ENCODE data around the gene ZNF888. TPM values are rescaled to one million over a fixed set of nuclear protein-coding genes. Genes with fewer than 3 reads are reported as not detected.
A peak's percentile ranks its signal among the peaks of the same experiment; 100 is the strongest.

ZNF888 gene
- total and polyA plus RNA-seq, 9 of the 15 experiments (the other 6 are each of a cell fraction or from before 2014, with no cell fraction given), result 1.6 to 13.3 (median 9.9) TPM

GRCh38 chr19:52917531-52917930, 5.7 kb downstream of the ZNF888 start:
- no peak overlapping the region for H3K27ac ChIP-seq (ENCODE audit: extremely low read depth, low read depth, low read length)
- intact Hi-C loops (cut with micrococcal nuclease), result no loop called here
- no peak overlapping the region for H3K9ac ChIP-seq (ENCODE audit: insufficient read depth in 1 of 2, low read depth in 2 of 2, low read length in 2 of 2)
- no peaks in the 10 kb centered on the region for H3K9me1 ChIP-seq (ENCODE audit: control insufficient read depth, insufficient read depth, low read length)
- no peaks in the 10 kb centered on the region for H3K27me3 ChIP-seq (ENCODE audit: control insufficient read depth in 2 of 2, insufficient read depth in 2 of 2, low read length in 2 of 2)
- H3K79me2 ChIP-seq (ENCODE audit: control insufficient read depth, insufficient read depth, low read length), result peaks cover 32% of the 10 kb centered on the region
- no peaks in the 10 kb centered on the region for H4K20me1 ChIP-seq (replicated peaks; ENCODE audit: control insufficient read depth, insufficient read depth, low read length)
- TF ChIP-seq NR3C1 (CRISPR knock-in tag; IDR thresholded peaks at IDR 0.05) (no peak), BRCA1 (IDR thresholded peaks at IDR 0.05) (no peak), BRCA1 (CRISPR knock-in tag; IDR thresholded peaks at IDR 0.05) (no peak), ZMIZ1 (IDR thresholded peaks at IDR 0.05; ENCODE audit: low read depth in 2 of 2, low read length in 2 of 2) (no peak), KDM1A (IDR thresholded peaks at IDR 0.05) (no peak), HOXB6 (CRISPR knock-in tag; IDR thresholded peaks at IDR 0.05; ENCODE audit: borderline replicate concordance) (no peak), NFE2 (IDR thresholded peaks at IDR 0.05; ENCODE audit: low read depth) (no peak), RNF2 (IDR thresholded peaks at IDR 0.05) (no peak), ZBTB33 (CRISPR knock-in tag; IDR thresholded peaks at IDR 0.05) (no peak), FOXP1 (CRISPR knock-in tag; IDR thresholded peaks at IDR 0.05) (no peak), HDAC3 (IDR thresholded peaks at IDR 0.05; ENCODE audit: borderline replicate concordance, partially characterized antibody) (no peak), HSF4 (CRISPR knock-in tag; IDR thresholded peaks at IDR 0.05; ENCODE audit: borderline replicate concordance) (no peak), FOXP4 (CRISPR knock-in tag; IDR thresholded peaks at IDR 0.05; ENCODE audit: borderline replicate concordance) (no peak), PHF20 (IDR thresholded peaks at IDR 0.05; ENCODE audit: partially characterized antibody) (no peak), TRIM28 (IDR thresholded peaks at IDR 0.05) (no peak)
- TF ChIP-seq, protein P1, sequence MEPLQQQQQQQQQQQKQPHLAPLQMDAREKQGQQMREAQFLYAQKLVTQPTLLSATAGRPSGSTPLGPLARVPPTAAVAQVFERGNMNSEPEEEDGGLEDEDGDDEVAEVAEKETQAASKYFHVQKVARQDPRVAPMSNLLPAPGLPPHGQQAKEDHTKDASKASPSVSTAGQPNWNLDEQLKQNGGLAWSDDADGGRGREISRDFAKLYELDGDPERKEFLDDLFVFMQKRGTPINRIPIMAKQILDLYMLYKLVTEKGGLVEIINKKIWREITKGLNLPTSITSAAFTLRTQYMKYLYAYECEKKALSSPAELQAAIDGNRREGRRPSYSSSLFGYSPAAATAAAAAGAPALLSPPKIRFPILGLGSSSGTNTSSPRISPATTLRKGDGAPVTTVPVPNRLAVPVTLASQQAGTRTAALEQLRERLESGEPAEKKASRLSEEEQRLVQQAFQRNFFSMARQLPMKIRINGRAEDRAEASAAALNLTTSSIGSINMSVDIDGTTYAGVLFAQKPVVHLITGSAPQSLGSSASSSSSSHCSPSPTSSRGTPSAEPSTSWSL (CRISPR knock-in tag; IDR thresholded peaks at IDR 0.05; ENCODE audit: borderline replicate concordance), result no peak
- no peak overlapping the region for H2AFZ ChIP-seq (ENCODE audit: low read depth, low read length)
- FAIRE-seq (no peak), ATAC-seq (no peak), DNase-seq (ENCODE audit: extremely low read depth in 1 of 4, low spot score in 3 of 4) (no peak)
- H3K4me3 ChIP-seq, result no peak overlapping the region
- 98% methylated on average over 5 of the region's 5 CpGs for WGBS (ENCODE audit: insufficient coverage, low coverage, missing lambda C conversion rate)
- no peak overlapping the region for H3K4me2 ChIP-seq (ENCODE audit: insufficient read depth, low read length)
- CTCF ChIA-PET (ENCODE audit: low intra/inter-chr PET ratio), result no interaction called here
- BruUV-seq (replicated peaks), result TSS peak; percentile 12
- in situ Hi-C loops (cut with MboI), result no loop called here
- H3K4me1 ChIP-seq (replicated peaks in 1 of 2; ENCODE audit: control insufficient read depth in 2 of 2, insufficient read depth in 2 of 2, low read length in 2 of 2), result peaks cover 0 to 5% of the 10 kb centered on the region in 2 experiments; a peak in 2 of 5 replicates
- peaks cover 62% of the 10 kb centered on the region; the same call in 2 of the 3 replicates for H3K36me3 ChIP-seq (ENCODE audit: control insufficient read depth, insufficient read depth, low read length)
- H3K9me3 ChIP-seq (replicated peaks; ENCODE audit: control insufficient read depth, insufficient read depth, low read depth, low read length), result no peaks in the 10 kb centered on the region; the same call in 1 of the 2 replicates
- POLR2A ChIA-PET, result no interaction called here
